Measurements from ENCODE around the gene IL18BP. TPM values are rescaled to one million over a fixed set of nuclear protein-coding genes. Genes with fewer than 3 reads are reported as not detected.
A peak's percentile ranks its signal among the peaks of the same experiment; 100 is the strongest.

Gene IL18BP
- total and polyA plus RNA-seq, 9 of the 15 experiments (the other 6 are each of a cell fraction or from before 2014, with no cell fraction given), result 0.34 to 9.4 (median 3.2) TPM

GRCh38 chr11:71995726-71996291, 2.9 kb upstream of the IL18BP start (continued):
- TF ChIP-seq ID3 (CRISPR knock-in tag; IDR thresholded peaks at IDR 0.05), result no peak
- TF ChIP-seq ID3 (tag; IDR thresholded peaks at IDR 0.05), result no peak
- TF ChIP-seq ZNF431 (CRISPR knock-in tag; IDR thresholded peaks at IDR 0.05), result no peak
- TF ChIP-seq POLR2G (IDR thresholded peaks at IDR 0.05; ENCODE audit: low read depth, low read length), result no peak
- no peak for TF ChIP-seq POLR2B (IDR thresholded peaks at IDR 0.05; ENCODE audit: low read depth, partially characterized antibody)
- no peak for TF ChIP-seq GABPA (tag; conservative IDR thresholded peaks at IDR 0.05; ENCODE audit: low read depth)
- TF ChIP-seq DMBX1 (CRISPR knock-in tag; IDR thresholded peaks at IDR 0.05; ENCODE audit: borderline replicate concordance), result peak; percentile 70; the same call in 1 of the 2 replicates
- no peak for TF ChIP-seq E2F8 (IDR thresholded peaks at IDR 0.05; ENCODE audit: low read depth, partially characterized antibody)
- no peak for TF ChIP-seq XRCC5 (IDR thresholded peaks at IDR 0.05; ENCODE audit: low read depth, low read length)
- TF ChIP-seq ZNF280A (IDR thresholded peaks at IDR 0.05; ENCODE audit: low read depth, partially characterized antibody), result no peak
- peak; percentile 72 for TF ChIP-seq CREM (IDR thresholded peaks at IDR 0.05; ENCODE audit: low read depth)
- TF ChIP-seq E2F3 (CRISPR knock-in tag; IDR thresholded peaks at IDR 0.05), result no peak
- TF ChIP-seq ZBTB12 (CRISPR knock-in tag; IDR thresholded peaks at IDR 0.05), result no peak
- no peak for TF ChIP-seq ZNF217 (CRISPR knock-in tag; IDR thresholded peaks at IDR 0.05)
- TF ChIP-seq PRPF4 (IDR thresholded peaks at IDR 0.05; ENCODE audit: insufficient read depth, low read depth, low read length, poor library complexity, severe bottlenecking), result no peak
- no peak for TF ChIP-seq HNRNPLL (IDR thresholded peaks at IDR 0.05; ENCODE audit: low read depth, low read length, poor library complexity, severe bottlenecking)
- no peak for TF ChIP-seq LARP7 (IDR thresholded peaks at IDR 0.05)
- TF ChIP-seq KDM1A (IDR thresholded peaks at IDR 0.05), result peak; percentile 90 to 91
- TF ChIP-seq ZEB2 (IDR thresholded peaks at IDR 0.05), result peak; percentile 75; the same call in 1 of the 2 replicates
- TF ChIP-seq GABPB1 (CRISPR knock-in tag; IDR thresholded peaks at IDR 0.05), result no peak
- no peak for TF ChIP-seq NONO (IDR thresholded peaks at IDR 0.05; ENCODE audit: low read depth in 2 of 2, low read length in 1 of 2)
- no peak for TF ChIP-seq SP1 (CRISPR knock-in tag; IDR thresholded peaks at IDR 0.05)
- no peak for TF ChIP-seq SRSF7 (optimal IDR thresholded peaks at IDR 0.05; ENCODE audit: low read depth, low read length)
- no peak for TF ChIP-seq ARHGAP35 (IDR thresholded peaks at IDR 0.05; ENCODE audit: partially characterized antibody)
